ENCODE data around the gene RGS16.

DNA sequence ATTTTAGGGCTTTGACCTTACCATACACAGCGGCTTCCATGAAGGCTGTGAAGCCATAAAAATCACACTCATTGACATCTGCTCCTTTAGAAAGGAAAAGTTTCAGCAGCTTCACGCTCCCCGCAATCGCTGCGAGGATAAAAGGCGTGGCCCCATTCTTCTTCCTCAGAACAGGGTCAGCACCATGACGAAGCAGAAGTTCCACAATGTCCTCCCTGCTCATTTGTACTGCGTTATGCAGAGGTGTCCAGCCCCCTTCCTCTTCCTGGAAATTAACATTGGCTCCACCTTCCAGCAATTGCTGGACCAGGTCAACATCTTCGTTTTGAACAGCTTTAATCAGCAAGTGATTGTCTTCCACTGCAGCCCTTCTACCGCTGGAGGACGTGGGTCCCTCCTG lies 17.8 kb downstream of the RGS16 start:
- TF ChIP-seq GLI4 (tag by site-specific recombination; IDR thresholded peaks at IDR 0.05) (no peak), ZNF555 (tag by site-specific recombination; conservative IDR thresholded peaks at IDR 0.05) (no peak), ZNF324 (tag by site-specific recombination; IDR thresholded peaks at IDR 0.05) (no peak), ZFP41 (tag by site-specific recombination; IDR thresholded peaks at IDR 0.05; ENCODE audit: borderline replicate concordance) (no peak), ZSCAN23 (tag by site-specific recombination; IDR thresholded peaks at IDR 0.05) (no peak), ZNF274 (IDR thresholded peaks at IDR 0.05; ENCODE audit: low read length) (no peak), ZNF274 (tag by site-specific recombination; IDR thresholded peaks at IDR 0.05; ENCODE audit: borderline replicate concordance) (no peak), TCF7L2 (IDR thresholded peaks at IDR 0.05; ENCODE audit: borderline replicate concordance, low read depth, low read length) (no peak), ZNF629 (tag by site-specific recombination; IDR thresholded peaks at IDR 0.05) (no peak)
- TF ChIP-seq, protein P1, sequence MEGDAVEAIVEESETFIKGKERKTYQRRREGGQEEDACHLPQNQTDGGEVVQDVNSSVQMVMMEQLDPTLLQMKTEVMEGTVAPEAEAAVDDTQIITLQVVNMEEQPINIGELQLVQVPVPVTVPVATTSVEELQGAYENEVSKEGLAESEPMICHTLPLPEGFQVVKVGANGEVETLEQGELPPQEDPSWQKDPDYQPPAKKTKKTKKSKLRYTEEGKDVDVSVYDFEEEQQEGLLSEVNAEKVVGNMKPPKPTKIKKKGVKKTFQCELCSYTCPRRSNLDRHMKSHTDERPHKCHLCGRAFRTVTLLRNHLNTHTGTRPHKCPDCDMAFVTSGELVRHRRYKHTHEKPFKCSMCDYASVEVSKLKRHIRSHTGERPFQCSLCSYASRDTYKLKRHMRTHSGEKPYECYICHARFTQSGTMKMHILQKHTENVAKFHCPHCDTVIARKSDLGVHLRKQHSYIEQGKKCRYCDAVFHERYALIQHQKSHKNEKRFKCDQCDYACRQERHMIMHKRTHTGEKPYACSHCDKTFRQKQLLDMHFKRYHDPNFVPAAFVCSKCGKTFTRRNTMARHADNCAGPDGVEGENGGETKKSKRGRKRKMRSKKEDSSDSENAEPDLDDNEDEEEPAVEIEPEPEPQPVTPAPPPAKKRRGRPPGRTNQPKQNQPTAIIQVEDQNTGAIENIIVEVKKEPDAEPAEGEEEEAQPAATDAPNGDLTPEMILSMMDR (tag by site-specific recombination; IDR thresholded peaks at IDR 0.05): no peak
- TF ChIP-seq, protein P2, sequence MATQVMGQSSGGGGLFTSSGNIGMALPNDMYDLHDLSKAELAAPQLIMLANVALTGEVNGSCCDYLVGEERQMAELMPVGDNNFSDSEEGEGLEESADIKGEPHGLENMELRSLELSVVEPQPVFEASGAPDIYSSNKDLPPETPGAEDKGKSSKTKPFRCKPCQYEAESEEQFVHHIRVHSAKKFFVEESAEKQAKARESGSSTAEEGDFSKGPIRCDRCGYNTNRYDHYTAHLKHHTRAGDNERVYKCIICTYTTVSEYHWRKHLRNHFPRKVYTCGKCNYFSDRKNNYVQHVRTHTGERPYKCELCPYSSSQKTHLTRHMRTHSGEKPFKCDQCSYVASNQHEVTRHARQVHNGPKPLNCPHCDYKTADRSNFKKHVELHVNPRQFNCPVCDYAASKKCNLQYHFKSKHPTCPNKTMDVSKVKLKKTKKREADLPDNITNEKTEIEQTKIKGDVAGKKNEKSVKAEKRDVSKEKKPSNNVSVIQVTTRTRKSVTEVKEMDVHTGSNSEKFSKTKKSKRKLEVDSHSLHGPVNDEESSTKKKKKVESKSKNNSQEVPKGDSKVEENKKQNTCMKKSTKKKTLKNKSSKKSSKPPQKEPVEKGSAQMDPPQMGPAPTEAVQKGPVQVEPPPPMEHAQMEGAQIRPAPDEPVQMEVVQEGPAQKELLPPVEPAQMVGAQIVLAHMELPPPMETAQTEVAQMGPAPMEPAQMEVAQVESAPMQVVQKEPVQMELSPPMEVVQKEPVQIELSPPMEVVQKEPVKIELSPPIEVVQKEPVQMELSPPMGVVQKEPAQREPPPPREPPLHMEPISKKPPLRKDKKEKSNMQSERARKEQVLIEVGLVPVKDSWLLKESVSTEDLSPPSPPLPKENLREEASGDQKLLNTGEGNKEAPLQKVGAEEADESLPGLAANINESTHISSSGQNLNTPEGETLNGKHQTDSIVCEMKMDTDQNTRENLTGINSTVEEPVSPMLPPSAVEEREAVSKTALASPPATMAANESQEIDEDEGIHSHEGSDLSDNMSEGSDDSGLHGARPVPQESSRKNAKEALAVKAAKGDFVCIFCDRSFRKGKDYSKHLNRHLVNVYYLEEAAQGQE (tag by site-specific recombination; IDR thresholded peaks at IDR 0.05): no peak
- TF ChIP-seq, protein P3, sequence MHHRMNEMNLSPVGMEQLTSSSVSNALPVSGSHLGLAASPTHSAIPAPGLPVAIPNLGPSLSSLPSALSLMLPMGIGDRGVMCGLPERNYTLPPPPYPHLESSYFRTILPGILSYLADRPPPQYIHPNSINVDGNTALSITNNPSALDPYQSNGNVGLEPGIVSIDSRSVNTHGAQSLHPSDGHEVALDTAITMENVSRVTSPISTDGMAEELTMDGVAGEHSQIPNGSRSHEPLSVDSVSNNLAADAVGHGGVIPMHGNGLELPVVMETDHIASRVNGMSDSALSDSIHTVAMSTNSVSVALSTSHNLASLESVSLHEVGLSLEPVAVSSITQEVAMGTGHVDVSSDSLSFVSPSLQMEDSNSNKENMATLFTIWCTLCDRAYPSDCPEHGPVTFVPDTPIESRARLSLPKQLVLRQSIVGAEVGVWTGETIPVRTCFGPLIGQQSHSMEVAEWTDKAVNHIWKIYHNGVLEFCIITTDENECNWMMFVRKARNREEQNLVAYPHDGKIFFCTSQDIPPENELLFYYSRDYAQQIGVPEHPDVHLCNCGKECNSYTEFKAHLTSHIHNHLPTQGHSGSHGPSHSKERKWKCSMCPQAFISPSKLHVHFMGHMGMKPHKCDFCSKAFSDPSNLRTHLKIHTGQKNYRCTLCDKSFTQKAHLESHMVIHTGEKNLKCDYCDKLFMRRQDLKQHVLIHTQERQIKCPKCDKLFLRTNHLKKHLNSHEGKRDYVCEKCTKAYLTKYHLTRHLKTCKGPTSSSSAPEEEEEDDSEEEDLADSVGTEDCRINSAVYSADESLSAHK (tag by site-specific recombination; IDR thresholded peaks at IDR 0.05): no peak

Data from HEK293 (cell line).